ENCODE data around the gene PSEN1.

PSEN1 gene

DNA sequence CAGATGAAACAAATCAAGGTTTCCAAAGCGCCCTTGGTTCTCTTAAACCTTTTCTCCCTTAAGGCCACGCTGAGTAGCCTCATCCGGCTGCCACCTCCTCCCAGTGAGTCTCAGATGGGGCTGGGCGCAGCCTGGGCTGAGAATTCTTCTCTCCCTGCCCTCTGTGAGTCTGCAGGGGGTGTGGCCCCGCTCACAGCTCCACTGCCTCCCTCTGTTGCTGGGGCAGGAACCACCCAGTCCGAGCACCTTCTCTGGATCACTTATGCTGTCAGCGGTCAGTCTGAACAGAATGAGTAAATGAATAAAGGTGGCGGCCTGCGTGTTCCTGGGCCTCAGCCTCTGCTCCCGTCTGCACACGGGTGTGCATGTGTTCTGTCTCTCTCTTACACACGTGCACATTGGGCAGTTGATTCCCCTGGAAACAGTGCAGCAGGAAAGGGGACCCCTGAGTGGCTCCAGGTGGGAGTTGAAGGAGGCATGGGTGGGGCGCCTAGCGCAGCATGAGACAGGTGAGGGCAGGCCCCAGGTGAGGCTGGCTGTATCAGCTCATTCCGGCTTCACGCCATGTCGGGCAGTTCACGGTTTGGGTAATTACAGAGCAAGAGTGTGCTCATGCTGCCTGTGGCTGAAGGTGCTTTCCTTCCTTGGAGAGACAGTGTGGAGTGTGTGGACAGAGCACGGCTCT, 105.3 kb downstream of the PSEN1 start:
- DNase-seq: no peak

DNA sequence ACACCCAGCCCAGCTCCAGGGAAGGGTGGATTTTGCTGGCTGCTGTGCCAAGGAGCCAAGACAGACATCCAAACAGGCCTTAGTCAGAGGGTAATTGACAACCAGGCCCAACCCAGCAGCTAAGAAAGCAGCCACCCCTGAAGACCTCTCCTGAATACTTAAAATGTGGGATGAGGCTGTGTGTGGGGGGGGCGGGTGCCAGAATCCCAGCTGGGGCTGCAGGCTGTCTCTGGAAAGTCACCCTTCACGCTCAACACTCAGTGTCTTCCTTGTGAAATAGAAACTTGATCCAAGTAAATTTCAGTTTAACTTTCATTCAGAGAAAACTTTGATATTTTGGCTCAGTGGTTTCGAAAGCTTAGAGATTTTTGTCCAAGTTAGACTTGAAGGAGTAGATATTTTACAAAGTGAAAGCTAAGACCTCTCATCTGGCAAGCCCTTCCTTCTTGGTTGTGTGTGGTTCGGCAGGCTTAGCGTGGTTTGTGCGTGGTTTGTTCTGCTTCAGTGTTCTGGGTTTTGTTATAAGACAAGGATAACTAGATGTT, 106.1 kb downstream of the PSEN1 start:
- no peak for DNase-seq

DNA sequence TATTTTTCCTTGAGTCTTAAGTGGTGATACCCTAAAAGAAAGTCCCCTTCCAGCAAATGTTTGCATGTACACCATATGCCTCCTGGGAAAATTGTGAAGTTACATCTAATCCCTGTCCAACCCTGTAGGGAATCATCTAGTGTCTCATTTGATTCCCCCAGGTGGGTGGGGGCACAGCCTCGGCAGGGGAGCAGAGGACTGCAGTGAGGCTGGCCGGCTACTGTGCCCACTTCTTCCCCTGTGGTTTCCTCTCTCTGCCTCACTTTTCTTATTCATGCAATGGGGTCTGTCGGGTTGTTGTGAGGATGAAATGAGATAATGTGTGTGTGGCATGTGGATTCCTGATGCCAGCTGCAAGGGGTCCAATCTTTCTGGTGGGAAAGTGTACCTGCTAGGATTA, 107.0 kb downstream of the PSEN1 start:
- no peak for DNase-seq

DNA sequence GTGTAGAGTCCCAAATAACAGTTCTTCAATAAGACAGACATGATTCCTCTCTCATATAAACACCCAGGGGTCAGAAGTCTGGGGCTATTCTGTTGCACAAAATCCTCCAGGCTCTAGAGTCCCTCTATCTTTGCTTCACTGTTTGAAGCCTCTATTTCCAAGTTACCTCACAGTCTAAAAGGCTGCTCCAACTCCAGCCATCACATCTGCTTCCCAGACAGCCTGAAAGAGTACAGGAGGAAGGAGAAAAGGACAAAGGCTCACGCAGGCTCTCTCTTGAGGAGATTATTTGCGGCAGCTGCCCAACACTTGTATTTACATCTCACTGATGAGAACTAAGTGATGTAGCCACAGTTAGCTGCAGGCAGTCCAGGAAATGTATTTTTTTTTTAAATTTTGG, 107.4 kb downstream of the PSEN1 start:
- no peak for DNase-seq

DNA sequence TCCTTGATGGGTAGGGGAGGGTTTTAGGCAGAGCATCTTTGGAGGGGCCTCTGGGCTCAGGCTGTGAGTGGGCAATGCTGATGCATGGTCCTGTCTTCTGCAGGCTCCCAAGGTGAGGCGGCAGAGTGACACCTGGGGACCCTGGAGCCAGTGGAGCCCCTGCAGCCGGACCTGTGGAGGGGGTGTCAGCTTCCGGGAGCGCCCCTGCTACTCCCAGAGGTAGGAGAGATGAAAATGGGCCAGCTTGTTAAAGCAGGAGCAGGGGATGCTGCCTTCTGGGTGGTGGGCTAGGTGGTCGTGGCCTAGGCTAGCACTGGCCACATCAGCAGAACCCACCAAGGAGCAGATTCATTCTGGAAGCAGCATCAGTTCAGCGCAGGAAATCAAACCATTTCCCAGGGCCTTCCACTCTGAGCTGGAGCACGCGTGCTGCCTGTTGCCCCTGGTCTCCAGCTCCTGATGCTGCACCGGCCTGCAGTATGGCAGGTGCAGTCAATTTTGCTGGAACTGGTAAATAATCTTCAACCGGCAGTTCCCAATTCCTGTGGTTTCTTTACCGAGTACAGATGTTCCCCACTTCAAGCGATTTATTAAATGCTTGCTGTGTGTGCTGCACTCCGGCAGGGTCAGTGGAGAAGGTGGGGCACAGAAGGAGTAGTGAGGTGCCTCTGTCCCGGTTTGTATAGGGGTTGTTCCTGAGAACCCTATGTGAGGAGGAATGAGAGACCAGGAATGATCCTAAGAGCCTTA, 108.4 kb downstream of the PSEN1 start:
- DNase-seq: no peak

DNA sequence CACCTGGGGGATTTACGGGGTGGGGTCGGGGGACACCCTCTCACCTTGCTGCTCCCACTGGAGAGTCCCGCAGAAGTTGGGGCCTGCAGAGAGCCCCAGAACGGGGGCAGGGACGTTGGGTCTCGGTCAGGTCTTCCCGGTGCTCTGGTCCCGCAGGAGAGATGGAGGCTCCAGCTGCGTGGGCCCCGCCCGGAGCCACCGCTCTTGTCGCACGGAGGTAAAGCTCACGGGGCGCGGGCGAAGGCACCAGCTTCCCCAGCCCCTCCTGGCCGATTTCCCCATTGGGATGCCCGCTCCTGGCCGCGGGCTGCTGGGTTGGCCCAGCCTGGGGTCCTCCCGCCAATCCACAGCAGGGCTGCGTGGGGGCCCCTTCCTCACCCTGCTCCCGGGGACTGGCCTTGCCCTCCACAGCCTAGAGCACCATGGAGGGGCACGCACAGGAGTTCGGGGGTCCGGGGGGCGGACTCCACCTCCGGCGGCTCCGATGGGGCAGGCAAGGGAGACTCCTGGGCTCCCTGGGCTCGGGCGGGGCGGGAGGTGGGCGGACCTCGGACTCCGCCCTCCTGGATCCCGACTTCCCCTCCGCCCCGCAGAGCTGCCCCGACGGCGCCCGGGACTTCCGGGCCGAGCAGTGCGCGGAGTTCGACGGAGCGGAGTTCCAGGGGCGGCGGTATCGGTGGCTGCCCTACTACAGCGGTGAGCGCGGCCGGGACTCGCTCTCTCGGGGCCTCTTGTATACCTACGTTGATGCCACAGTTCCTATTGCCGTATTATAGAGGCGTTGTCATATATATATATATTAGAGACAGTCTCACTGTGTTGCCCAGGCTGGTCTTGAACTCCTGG, 109.4 kb downstream of the PSEN1 start:
- DNase-seq: peak; percentile 33

DNA sequence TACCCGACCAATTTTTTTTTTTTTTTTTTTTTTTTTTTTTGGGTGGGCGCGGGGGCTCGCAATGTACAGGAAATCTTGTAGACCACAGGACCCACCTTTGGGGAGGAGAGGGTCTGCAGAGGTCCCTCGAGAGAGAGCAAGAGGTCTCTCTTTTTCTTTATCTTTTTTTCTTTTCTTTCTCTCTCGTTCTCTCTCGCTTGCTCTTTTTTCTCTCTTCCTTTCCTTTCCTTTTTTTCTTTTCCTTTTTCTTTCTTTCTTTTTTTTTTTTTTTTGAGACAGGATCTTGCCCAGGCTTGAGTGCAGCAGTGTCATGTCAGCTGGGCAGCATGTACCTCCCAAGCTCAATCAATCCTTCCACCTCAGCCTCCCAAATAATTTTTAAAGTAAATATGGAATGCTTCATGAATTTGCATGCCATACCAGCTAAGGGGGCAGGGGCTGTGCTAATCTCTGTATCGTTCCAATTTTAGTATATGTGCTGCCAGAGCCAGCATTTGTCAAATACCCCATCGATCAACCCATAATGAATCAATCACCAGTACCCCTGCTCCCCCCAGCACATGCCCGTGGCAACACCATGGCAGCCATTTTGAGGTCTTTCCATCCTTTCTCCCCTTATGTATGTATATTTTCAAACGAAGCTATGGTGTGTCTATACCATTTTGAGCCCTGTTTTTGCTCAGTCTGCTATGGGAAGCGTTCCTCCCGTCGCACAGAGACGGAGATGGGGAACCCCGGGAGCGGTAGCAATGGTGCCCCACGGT, 110.3 kb downstream of the PSEN1 start:
- no peak for DNase-seq

DNA sequence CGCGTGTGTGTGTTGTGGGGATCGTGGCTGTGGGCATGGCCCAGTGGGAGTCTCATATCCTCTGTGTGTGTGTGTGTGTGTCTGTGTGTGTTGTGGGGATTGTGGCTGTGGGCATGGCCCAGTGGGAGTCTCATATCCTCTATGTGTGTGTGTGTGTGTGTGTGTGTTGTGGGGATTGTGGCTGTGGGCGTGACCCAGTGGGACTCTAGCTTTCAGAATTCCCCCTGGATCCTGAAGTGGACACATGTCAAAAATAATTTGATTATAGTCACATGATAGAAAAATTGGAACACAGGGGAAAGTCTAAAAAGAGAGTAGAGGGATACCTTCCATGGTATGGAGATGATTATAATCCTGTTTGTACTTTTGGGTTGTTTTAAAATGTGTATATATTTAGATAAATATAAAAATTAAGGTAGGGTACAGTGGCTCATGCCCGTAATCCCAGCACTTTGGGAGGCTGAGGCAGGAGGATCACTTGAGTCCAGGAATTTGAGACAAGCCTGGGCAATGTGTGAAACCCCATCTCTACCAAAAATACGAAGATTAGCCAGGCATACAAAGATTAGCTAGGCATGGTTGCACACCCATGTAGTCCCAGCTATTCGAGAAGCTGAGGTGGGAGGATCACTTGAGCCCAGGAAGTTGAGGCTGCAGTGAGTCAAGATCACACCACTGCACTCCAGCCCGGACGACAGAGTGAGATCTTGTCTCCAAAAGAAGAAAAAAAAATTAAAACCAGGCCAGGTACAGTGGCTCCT, 112.0 kb downstream of the PSEN1 start:
- DNase-seq: no peak

DNA sequence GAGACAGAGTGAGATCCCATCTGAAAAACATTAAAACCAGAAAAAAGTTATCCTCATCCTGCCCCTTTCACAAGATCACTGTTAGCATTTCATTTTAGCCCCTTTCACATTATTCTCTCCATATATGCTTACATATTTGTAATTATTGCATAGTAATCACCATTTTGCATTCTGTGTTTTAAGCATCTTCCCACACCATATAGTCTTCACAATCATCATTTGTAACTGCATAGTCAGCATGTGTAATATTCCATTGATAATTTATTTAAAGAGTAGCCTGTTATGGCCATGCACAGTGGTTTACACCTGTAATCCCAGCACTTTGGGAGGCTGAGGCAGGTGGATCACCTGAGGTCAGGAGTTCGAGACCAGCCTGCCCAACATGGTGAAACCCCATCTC, 112.8 kb downstream of the PSEN1 start:
- DNase-seq: no peak

DNA sequence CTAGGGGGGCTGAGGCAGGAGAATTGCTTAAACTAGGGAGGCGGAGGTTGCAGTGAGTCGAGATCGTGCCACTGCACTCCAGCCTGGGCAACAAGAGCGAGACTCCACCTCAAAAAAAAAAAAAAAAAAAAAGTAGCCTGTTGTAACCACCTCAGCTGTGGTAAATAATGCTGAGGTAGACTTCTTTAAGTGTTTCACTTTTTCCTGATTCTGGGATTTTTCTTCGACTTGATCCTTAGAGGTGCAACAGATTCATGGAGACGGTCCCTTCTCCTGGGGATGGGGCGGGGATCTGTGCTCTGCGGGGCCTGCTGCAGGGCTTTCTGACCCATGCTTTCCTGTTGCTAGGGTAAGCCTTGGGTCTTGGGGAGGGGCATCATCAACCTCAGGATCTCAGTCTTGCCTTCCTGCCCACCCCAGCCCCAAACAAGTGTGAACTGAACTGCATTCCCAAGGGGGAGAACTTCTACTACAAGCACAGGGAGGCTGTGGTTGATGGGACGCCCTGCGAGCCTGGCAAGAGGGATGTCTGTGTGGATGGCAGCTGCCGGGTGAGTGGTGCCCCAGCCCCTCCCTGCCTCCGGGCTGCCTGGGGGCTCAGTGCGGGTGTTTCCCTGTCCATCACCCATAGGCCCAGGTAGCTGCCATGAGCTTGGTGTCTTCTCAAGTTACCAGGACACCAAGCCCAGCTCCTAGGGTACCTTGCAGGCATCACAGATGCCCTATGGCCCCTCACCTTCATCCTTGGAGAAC, 113.4 kb downstream of the PSEN1 start:
- no peak for DNase-seq

DNA sequence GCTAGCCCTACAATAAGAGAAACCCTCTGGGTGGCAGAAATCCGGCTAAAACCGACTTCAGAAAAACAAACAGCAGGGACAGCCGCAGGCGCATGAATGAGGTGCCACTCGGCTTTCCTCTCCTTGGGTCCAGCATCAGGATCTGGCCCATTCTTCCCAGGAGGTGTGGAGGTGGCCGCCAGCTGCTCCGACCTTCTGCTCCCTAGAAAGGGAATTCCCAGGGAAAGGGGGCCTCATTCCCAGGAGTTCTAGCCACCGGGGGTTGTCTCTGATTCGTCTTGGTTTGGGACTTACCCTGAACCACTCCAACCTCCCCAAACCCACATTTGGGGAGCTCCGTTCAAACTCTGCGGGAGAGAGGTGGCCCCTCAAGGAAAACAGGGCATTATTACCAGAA, 114.0 kb downstream of the PSEN1 start:
- DNase-seq: no peak

DNA sequence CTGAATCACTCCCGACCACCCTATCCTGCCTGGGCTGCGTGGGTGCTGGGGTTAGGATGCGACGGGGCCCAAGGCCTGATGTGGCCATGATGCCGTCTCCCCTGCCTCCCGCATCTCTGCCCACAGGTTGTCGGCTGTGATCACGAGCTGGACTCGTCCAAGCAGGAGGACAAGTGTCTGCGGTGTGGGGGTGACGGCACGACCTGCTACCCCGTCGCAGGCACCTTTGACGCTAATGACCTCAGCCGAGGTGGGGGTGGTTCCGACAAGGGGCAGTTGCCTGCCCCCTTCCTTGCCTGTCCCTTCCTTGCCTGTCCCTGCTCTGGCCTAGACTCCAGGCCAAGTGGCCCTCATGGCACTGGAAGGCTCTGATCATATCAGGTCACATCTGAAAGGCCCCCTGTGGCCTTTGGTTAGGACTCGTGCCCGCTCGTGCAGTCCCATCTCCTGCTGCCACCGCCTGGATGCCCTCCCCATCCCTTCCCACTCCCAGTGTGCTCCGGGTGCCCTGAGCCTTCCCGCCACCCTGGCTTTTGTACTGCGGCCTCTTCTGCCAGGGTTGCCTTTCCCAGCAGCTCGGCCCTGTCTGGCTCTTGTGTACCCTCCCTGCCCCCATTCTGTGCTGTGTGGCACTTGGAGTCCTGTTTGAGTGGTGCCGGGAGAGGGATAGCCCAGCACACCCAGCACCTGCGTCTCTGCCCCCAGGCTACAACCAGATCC, 114.6 kb downstream of the PSEN1 start:
- no peak for DNase-seq

DNA sequence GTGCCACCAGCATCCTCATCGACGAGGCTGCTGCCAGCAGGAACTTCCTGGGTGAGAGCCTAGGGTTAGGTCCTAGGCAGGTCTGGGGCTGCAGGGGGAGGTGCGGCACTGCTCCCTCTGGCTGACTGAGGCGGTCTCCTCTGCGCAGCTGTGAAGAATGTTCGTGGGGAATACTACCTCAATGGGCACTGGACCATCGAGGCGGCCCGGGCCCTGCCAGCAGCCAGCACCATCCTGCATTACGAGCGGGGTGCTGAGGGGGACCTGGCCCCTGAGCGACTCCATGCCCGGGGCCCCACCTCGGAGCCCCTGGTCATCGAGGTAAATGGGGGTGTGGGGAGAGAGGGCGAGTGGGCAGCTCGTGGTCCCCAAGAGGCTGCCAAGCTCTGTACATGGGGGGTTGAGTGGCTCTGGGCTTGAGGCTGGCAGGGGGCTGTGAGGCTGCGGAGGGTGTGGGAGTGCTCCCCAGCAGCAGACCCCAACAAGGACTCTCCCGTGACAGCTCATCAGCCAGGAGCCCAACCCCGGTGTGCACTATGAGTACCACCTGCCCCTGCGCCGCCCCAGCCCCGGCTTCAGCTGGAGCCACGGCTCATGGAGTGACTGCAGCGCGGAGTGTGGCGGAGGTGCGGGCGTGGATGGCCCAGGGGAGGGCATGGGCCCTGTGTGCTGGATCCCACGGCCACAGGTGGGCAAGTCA, 115.4 kb downstream of the PSEN1 start:
- no peak for DNase-seq

DNA sequence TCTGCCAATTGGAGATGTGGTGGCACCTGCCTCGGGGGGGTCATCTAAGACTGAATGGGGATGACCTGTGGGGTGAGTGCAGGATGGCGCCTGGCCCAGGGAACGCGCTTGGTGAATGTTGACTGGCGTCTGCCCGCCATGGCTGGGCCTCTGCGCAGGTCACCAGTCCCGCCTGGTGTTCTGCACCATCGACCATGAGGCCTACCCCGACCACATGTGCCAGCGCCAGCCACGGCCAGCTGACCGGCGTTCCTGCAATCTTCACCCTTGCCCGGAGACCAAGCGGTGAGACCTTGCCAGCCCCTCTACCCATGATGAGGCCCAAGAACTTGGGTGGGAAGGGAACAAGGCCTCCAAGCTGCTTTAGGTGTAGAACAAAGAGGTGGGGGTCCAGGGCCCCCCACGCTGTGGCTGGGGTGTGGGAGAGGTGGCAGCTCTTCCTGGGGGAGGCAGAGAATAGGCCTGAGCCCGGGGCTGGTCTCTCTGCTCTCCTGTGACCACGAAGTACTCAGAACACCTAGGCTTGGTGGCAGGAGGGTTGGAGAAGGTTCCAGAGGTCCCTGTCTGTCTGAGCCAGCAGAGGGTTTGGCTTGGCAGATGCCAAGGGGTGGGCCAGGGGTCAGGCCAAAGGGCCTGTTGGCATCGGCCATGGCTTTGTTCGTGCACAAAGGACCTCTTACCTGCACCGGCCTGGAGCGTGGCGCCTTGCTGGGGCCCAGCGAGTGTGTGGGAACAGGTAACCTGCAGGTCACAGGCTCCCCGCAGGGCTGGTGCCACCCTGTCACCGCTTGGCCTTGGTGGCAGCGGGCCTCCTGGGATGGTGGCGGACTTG, 116.4 kb downstream of the PSEN1 start:
- no peak for DNase-seq

DNA sequence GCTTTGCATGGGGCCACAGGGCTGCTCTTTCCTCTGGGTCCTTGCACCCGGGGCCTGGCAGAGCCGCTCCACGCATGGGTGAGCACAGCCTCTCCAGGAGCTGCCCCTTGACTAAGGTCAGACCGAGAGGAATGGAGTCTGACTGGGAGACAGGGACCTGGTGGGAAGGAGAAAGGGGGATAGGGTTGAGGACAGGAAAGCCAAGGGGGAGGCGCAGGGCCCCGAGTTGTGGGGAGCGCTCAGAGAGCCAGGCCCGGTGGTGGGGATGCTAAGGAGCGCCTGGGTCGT, 117.0 kb downstream of the PSEN1 start:
- no peak for DNase-seq

DNA sequence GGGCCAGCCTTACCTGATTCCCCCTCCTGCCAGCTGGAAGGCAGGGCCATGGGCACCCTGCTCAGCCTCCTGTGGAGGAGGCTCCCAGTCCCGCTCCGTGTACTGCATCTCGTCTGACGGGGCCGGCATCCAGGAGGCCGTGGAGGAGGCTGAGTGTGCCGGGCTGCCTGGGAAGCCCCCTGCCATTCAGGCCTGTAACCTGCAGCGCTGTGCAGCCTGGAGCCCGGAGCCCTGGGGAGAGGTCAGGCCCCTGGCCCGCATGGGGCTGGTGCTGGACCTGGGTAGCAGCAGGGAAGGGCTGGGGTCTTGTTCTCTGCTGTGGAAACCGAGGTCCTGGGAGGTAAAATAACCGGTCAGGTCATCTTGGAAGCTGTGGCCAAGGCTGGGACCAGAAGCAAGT, 117.4 kb downstream of the PSEN1 start:
- no peak for DNase-seq

DNA sequence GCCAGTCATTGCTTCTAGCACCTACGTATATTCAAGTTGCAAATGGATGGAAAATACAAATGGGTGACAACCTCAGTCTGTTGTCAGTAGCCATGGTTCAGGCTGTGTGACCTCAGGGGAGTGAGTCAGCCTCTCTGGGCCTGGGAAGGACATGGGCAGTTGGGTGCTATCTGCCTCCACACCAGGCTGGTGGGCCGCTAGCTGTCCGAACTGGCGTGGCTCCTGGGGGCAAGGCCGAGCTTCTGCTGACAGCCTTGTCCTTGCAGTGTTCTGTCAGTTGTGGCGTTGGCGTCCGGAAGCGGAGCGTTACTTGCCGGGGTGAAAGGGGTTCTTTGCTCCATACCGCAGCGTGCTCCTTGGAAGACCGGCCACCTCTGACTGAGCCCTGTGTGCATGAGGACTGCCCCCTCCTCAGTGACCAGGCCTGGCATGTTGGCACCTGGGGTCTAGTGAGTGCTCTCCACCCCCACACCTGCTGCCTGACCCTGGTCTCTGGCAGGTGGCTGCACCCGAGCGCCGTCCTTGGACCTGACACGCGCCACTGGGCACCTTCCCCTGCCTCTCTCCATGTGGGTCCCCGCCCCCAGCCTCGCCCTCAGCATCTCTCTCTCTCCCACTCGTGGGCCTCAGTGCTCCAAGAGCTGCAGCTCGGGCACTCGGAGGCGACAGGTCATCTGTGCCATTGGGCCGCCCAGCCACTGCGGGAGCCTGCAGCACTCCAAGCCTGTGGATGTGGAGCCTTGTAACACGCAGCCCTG, 118.1 kb downstream of the PSEN1 start:
- no peak for DNase-seq

DNA sequence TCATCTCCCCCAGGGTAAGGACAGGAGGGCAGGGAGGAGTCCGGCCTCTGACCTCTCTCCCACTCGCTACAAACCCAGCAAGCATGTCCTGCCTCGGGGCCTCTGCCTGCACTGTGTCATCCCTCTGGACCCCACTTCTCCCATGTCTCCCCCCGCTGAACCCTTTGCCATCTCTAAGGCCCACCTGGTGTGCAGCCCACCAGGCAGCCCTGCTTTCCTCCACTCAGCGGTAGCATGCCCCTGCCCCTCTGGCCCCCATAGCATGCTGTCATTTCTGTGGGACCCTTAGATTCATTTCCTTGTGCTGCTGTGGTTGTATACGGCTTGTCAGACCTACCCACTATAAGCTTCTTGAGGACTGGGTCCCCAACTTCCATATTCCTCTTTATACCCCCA, 118.7 kb downstream of the PSEN1 start:
- no peak for DNase-seq

Data from NCI-H2171 treated with DMSO at 0.1 percent for 48 hours (cell line).